GM19455 (cell line): ENCODE data around the gene EIF2B2.
"Not testable (repeated sequence)": the region's sequence is repeated elsewhere in the genome, so short reads cannot be mapped to it uniquely, and the experiment has no call there.

Experiments used
- ATAC-seq: cut with Tn5 transposase; IDR thresholded peaks from one replicate; pipeline ENCODE4 v1.9.1; 2021; ENCODE audit not compliant: unreplicated experiment

The EIF2B2 gene

GRCh38 chr14:74988993-74989392 is 13.7 kb upstream of the EIF2B2 start:
- no peak for ATAC-seq

DNA sequence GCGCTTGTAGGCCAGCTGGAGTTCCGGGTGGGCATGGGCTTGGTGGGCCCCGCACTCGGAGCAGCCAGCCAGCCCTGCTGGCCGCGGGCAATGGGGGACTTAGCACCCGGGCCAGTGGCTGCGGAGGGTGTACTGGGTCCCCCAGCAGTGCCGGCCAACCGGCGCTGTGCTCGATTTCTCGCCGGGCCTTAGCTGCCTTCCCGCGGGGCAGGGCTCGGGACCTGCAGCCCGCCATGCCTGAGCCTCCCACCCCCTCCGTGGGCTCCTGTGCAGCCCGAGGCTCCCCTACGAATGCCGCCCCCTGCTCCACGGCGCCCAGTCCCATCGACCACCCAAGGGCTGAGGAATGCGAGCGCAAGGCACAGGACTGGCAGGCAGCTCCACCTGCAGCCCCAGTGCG is 8.5 kb upstream of the EIF2B2 start:
- ATAC-seq, result not testable (repeated sequence)

DNA sequence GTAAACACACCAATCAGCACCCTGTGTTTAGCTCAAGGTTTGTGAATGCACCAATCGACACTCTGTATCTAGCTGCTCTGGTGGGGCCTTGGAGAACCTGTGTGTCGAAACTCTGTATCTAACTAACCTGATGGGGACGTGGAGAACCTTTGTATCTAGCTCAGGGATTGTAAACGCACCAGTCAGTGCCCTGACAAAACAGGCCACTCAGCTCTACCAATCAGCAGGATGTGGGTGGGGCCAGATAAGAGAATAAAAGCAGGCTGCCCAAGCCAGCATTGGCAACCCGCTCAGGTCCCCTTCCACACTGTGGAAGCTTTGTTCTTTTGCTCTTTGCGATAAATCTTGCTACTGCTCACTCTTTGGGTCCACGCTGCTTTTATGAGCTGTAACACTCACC is 6.9 kb upstream of the EIF2B2 start:
- not testable (repeated sequence) for ATAC-seq

DNA sequence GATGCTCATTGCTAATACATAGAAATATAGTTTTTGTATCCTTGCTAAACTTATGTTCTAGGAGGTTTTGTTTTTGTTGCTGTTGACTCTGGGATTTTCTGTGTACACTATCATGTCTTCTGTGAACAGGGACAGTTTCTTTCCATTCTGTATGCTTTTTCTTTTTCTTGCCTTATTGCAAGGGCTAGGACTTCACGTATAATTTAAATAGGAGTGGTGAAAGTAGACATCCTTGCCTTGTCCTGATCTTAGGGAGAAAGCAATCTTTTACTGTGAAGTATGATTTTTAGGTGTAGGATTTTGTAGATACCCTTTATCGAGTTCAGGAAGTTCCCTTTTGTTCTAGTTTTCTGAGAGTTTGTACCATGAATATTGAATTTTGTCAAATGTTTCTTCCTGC is 1.5 kb upstream of the EIF2B2 start:
- ATAC-seq, result no peak

- no peak for ATAC-seq
Observed at GRCh38 chr14:75001899-75002298, 822 bp upstream of the EIF2B2 start.

DNA sequence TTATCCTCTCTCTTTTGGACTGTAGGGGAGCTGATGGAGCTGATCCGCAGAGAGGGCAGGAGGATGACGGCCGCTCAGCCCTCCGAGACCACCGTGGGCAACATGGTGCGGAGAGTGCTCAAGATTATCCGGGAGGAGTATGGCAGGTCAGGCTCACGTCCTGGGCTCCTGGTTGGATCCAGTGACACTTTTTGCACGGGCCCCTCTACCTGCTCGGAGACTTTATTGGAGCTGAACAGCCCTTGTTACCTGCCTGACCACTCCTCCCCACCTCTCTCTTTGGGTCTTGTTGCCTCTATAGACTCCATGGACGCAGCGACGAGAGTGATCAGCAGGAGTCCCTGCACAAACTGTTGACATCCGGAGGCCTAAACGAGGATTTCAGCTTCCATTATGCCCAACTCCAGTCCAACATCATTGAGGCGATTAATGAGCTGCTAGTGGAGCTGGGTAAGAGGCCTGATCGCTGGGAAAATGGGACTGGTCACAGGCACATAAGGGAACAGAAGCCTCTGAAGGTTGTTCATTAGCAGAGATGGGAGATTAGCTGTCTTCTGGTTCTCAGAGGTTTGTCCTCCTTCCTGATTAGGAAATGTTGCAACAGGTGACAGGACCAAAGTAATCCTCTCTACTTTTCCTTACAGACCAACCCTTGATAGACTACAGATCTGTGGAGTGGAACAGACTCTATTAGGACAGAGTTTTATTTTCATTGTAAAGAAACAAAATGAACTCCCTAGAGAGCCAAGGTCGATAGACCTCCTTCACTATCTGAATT is 718 bp downstream of the EIF2B2 start:
- no peak for ATAC-seq

DNA sequence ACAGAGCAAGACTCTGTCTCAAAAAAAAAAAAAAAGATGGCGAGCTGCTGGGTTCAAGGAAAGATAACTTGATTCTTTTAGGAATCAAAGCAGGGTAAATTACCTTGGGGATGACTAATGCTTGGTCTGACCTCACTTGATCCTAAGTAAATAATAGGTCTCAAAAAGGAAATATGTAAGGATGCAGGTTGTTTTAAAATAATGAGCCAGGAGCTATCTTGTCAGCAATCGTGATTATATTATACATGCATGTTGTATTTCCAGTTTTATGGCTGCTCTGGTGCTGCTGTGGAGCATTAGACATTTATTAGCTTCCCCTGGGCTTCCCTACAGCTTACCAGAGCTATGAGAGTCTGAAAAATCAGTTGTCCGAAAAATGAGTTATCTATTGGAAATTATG is 2.6 kb downstream of the EIF2B2 start:
- no peak for ATAC-seq

DNA sequence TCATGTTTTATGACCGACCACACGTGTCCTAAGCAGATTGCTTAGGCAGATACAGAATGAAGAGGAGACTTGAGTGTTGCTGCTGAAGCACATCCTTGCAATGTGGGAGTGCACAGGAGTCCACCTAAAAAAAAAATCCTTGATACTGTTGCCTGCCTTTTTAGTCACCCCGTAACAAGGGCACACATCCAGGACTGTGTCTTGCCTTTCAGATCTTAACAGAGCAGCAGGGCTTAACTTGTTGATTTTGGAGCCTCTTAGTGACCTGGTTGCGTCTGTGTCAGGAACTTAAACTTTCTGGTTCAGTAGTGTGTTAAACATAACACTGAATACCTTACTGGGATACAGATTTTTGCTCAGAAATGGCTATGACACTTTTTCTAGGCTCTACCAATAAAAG is 6.5 kb downstream of the EIF2B2 start:
- no peak for ATAC-seq

GRCh38 chr14:75010472-75011093 is 7.9 kb downstream of the EIF2B2 start:
- ATAC-seq, result no peak

- ATAC-seq, result no peak
Observed at GRCh38 chr14:75011356-75011994, 8.8 kb downstream of the EIF2B2 start.

DNA sequence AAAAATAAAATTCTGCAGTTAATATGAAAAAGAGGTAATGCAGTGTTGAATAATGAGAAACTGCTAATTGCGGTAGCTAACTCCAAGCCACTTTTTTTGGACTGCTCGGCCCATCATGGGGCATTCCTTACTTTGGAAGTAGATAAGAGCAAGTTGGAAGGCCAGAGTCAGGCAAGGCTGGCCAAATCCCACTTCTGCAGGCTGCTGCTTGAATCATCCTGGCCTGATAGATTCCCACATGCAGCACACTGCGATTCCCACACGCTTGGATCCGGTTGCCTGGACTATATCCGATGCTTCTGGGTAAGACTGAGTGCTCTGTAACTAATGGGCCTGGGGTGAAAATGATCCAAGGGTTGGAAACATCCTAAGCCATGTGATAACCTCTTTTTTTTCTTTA is 10.6 kb downstream of the EIF2B2 start:
- ATAC-seq, result no peak

- ATAC-seq, result no peak
Observed at GRCh38 chr14:75015496-75015895, 12.8 kb downstream of the EIF2B2 start.

- no peak for ATAC-seq
Observed at GRCh38 chr14:75016815-75017214, 14.1 kb downstream of the EIF2B2 start.

GRCh38 chr14:75018694-75019093 is 16.0 kb downstream of the EIF2B2 start:
- ATAC-seq, result no peak

DNA sequence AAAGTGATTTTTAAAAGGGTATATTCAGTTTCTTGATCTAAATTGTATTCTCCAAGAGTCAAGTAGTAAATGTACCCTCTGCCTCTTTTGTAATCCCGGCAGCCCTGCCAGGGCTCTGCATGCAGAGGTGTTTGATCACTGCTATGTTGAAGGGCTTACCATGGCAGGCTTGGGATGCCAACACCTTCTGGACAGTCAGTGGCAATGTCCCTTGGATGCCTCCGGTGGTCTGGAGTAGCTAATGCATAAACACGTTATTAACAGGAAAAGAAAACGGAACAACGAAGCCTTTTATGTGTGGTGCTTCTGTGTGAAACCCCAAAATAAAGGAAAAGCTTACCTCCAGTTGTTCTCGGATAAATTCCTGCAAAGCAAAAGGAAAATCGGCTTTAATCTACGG is 19.9 kb downstream of the EIF2B2 start:
- ATAC-seq, result no peak

- no peak for ATAC-seq
Observed at GRCh38 chr14:75023108-75023507, 20.4 kb downstream of the EIF2B2 start.

GRCh38 chr14:75025082-75025481 is 22.4 kb downstream of the EIF2B2 start:
- no peak for ATAC-seq

GRCh38 chr14:75025876-75026275 is 23.2 kb downstream of the EIF2B2 start:
- no peak for ATAC-seq

- no peak for ATAC-seq
Observed at GRCh38 chr14:75030147-75030546, 27.4 kb downstream of the EIF2B2 start.

- no peak for ATAC-seq
Observed at GRCh38 chr14:75032939-75033338, 30.2 kb downstream of the EIF2B2 start.

DNA sequence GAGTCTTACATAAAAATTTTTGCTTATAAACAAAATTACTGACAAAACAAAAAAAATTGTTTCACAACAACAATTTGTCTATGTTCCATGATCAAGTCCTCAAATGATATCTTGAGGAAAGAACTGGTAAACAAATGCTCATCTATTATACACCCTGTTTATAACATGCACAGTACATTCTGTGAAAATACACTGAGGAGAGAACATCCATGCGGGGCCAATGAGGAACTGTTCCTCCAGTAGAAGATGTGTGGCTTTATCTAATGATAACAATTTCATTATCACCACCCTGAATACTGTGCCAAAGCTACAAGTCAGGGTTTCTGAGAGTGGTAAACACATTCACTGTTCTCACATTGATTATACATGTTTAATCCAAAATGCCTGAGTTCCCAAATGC is 37.8 kb downstream of the EIF2B2 start:
- ATAC-seq, result no peak

- ATAC-seq, result no peak
Observed at GRCh38 chr14:75040959-75041358, 38.2 kb downstream of the EIF2B2 start.
